ENCODE data around the gene LIPA.
"Not testable (repeated sequence)": the region's sequence is repeated elsewhere in the genome, so short reads cannot be mapped to it uniquely, and the experiment has no call there.

LIPA gene

GRCh38 chr10:89269433-89270152 lies 18.0 kb upstream of the LIPA start:
- no peak for DNase-seq

DNA sequence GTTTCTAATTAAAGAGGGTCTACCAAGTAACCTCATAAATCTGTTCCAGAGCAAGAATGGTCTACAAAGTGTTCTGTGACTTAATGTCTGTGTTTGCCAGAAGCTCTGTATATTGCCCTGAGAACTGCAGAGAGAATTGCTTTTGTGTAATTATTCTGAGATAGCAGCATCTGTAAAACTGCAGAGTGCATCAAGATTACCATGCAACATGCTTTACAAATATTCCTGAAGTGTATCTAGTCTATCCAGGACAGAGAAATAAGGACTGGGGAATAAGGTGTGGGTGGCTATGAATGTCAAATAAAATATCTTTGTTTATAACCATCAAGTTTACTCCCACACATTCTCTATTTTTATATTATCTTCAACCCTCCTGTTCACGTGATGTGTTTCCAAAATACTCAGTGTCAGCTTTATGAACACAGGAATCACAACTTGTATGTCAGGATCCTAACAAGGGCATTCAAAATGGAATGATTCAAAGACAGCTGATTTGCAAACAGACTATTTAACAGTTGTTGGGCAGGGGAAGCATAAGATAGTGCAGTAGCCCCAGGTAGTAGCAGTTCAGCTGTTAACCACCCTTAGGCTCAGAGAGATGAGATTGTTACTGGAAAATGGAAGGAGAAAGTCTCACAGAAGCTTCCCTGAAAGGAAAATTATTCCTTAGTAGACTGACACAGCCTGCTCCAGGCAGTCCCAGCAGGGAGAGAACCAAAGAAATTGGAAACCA lies 15.3 kb upstream of the LIPA start:
- DNase-seq, result no peak

DNA sequence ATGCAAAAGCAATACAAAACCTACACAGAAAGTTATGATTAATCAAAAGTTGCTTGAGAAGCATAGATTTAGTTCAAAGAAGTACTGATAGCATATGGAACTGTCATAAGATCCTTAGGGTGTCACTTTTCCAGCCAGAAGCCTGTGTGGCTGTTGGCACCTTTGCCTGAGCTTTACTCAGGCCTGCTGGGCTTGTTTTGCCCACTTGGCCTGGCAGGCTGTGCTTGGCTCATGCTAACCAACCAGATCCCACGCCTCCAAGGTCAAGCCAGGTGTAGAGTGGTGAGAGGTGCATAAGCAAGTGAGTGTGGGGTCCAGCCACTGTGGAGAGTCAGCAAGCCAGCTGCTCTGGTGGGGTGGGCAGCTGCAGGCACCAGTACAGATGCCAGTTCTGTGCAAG lies 12.0 kb upstream of the LIPA start:
- DNase-seq, result no peak

DNA sequence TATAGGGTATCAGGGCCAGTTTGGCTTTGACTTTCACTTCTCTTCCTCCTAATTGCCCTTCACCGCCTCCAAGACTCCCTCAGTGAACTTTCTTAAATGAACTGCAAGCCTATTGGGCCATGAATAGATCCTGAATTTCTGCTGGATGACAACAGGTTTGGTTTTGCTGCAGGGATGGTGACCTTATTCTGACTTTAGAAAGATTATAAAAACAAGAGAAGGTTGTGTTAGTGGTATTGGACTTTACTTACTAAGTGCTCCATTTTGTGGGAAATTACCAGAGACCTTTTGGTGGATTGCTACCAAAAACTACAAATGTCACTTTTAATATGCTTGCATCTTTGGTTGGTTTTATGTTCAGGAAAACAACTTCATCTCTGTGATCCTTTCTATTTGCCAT lies 11.5 kb upstream of the LIPA start:
- DNase-seq, result no peak

DNA sequence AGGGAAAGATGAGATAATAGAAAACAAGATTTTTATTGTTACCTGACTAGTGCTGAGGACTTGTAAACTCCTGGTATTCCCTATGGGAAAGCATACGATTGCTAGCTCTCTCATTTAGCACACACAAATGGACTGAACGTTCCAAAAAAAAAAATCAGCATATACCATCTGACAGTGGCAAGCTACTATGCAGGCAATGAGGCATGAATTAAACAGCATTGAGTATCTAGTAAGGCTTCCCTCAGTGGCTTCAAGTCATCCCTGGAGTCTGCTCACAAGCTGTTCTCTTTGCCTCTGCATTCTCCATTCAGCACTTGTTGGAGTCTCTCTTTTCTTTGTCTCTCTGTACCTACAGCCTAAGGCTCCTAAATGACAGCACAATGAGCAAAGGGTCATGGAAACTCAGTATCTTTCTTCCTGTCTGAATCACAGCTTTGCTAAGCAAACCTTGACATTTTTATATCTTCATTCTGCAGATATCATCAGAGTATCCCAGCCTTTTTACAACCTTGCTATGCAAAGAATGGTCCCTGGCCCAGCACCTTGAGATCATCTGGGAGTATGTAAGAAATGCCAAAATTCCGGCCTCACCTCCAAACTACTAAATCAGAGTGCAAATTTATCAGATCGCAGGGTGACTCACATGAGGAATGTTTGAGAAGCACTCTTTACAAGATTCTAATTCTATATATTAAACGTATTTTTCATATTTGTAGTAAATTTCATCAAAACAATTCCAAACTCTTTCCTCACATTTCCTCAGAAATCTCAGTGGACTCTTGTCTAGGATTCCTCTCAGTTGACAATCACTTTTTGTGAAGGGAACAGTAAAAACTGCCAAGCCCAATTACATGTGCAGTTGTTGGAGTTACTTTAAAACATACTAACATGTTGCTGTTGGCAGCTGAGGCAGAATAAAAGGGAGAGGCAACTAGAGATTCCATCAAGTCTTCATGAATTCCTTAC lies 10.8 kb upstream of the LIPA start:
- no peak for DNase-seq

- DNase-seq, result no peak
Measured at GRCh38 chr10:89258881-89259280, 7.3 kb upstream of the LIPA start.

DNA sequence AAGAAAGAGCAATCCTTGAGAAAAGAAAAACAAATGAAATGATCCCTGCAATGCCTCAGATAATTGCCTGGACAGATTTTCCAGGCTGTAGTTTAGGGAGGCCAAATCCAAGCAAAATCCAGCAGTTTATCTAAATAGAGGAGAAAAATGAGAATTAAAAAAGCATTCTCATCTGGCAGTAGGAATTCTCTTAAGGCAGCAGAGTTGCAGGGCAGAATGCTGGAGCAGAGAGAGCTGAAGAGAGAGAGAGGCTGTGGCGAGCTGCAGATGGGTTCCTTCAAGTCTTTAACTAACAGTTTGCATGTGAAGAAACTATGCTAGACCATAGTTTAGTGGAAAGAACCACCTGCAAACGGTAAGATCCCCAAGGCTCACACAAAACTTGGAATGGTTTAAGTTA lies 6.0 kb upstream of the LIPA start:
- DNase-seq, result no peak

GRCh38 chr10:89256962-89257361 lies 5.4 kb upstream of the LIPA start:
- DNase-seq, result no peak

GRCh38 chr10:89256340-89256739 lies 4.8 kb upstream of the LIPA start:
- no peak for DNase-seq

DNA sequence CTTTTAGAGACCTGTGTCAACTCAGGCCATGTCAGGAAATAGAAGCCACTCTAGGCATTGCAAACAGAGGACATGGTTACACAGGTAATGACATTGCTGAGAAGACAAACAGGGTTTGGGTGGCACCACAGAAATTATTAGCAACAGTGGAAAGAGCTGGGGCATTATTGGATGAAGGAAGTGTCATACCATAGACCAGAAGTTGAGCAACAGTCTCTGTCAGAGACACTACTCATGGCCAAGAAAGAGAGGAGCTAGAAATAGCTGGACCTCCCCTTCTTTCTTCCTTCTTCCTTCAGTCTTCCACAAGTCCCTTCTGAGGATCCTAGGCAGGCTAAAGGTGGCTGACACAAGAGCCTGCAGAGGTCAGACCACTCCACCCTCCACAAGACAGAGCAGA lies 4.2 kb upstream of the LIPA start:
- DNase-seq, result no peak

DNA sequence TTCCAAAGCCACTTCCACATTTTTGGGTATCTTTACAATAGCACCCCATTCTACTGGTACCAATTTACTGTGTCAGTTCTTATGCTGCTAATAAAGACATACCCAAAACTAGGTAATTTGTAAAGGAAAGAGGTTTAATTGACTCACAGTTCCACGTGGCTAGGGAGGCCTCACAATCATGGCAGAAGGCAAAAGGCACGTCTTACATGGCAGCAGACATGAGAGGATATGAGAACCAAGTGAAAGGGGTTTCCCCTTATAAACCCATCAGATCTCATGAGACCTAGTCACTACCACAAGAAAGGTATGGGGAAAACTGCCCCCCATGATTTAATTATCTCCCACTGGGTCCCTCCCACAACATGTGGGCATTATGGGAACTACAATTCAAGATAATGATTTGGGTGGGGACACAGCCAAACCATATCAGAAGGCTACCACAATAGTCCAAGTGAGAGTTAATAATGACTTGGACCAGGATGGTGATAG lies 3.6 kb upstream of the LIPA start:
- not testable (repeated sequence) for DNase-seq

DNA sequence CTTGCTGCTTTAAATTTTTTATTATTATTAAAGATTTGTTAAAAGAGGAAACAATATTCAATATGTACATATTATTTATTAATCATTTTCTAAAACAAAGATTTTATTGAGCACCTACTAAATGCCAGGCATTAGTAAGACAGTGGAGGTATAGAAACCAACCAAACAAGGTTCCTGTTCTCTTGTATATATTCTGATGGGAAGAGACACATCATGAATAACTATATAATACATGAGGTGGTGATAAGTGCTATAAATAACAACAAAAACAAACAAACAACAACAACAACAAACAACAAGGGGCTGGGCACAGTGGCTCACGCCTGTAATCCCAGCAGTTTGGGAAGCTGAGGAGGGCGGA lies 630 bp upstream of the LIPA start:
- no peak for DNase-seq

- no peak for DNase-seq
Measured at GRCh38 chr10:89250865-89251408, 638 bp downstream of the LIPA start.

DNA sequence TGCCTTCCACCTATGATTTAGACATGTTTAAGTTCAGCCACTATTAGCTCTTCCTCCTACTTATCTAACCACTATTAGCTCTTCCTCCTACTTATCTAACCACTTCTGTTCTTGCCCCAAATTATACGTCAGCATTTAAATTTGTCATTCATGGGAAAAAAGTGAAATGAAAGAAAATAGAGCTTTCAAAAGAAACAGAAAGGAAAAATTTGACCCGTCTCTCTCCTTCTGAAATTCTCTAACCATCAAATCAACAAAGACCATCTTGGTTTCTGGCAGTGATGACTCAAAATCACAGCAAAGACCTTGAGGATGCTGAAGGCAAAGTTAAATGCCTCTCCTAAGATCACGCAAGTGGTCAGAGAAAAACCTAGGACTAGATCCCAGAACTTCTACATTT lies 2.6 kb downstream of the LIPA start:
- no peak for DNase-seq

- not testable (repeated sequence) for DNase-seq
Measured at GRCh38 chr10:89247623-89248022, 4.0 kb downstream of the LIPA start.

DNA sequence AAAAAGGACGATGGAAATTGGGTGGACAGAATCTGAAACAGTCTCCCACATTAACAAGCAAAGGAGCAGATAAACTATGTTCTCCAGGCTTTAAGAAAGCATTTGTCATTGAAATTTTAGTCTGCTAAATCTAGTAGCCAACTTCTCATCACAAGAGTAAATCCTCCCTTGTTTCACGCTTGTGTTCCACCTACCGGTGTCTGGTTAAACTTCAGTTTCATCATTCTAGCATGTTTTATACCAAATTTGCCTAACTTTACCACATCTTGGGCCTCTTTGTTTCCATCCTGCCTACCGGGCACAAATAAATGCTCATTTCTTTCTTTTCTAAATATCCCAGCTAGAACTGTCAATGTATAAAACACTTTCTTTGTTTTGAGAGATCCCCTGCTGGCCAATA lies 5.8 kb downstream of the LIPA start:
- no peak for DNase-seq

DNA sequence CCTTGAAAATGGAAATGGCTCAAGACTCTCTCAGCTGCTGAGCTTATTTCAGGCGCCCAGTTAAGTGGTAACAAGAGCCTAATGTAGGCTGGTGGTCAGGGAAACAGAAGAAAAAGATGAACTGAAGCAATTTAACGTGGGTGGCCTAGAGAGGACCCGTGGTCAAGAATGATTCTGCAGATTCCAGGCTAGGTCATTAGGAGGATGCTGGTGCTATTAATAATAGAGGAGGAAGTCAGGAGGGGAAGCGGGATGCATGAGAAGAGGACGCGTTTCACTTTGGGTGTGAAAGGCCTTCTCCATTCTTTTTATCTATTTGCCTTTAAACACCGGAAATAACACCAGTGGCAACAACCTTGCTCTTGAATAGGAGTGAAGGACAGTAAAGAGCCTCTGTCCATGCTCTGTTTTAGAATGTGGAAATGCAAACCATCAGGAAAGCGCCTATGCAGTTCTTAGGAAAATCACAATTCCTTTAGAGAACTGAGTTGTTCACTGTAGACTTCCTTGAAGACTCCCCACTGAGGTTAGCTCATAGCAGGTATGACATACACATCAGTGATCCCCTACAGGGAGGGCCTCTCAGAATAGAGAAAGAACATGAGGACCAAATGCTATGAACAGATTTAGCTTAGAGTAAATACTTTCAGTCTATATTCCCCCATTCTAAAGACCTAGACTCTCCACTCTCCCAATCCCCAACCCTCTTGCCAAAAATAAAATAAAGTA lies 8.6 kb downstream of the LIPA start:
- no peak for DNase-seq

- DNase-seq, result no peak
Measured at GRCh38 chr10:89242345-89242684, 9.3 kb downstream of the LIPA start.

DNA sequence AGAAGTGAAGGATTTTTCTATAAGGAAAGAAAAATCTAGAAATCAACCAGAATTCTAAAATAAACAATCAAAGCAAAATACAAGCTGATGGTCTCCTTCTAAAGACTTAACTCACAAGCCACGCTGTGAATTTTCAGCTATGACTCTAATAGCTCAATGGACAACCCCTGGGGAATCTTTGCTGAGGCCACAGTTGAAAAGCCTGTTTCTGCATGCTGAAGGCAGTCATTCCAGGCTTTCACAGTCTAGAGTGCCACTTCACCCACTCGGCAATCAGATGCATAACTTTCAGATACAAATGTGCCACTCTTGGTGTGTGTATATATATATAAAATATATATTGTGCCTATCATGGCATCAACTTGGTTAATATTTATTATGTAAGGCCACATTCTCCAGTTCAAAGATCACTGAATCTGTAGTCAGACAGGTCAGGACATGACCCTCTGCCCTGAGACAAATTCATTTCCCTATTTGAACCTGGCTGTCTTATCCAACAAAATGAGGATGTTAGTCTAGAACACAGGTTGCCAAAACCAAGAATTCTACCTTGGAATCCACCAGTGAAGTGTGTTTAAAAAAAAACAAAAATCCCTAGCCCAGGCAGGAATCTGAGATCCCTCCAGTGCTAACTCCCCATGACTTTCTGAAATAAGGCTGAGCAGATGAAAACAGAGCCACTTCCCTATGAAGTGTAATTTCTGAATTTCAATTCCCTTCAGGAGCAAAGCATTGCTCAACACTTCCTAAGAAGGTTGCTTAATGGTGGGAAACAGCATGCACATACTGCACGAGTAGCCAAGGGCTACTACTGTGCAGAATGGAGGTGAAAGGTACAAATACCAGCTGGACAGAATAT lies 9.9 kb downstream of the LIPA start:
- no peak for DNase-seq

DNA sequence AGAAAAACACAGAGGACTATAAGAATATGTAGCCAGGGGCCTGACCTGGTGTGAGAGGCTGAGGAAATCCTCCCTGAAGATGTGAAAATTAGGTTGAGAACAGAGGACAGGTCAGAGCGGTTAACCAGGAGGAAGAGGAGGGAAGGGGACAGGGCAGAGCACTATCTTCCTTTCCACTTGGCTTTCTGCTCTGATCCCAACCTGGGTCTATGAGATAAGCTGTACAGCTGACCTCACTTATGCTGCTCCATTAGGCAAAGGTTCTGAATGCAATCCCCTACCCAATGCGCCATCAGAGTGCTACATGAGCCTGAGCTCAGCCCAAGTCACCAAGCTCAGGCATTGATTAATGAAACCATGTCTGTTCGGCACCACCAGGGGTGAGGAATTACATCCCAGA lies 10.5 kb downstream of the LIPA start:
- no peak for DNase-seq

DNA sequence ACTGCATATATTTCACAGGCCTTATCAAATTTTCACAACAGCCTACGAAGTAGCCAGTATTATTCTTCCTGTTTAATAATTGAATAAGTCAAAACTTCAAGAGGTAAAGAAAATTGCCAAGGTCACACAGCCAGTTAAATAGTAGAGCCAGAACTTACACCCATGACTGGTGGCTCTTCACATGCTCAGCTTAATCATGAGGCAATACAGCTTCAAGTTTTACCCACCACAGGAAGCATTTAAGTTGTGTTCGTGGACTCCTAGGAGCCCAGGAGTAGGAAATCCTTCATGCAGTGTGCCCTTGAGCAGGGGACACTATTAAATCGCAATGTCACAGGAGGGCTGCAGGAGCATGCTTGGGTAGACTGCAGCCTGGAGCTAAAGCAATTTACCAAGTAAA lies 11.1 kb downstream of the LIPA start:
- no peak for DNase-seq
